Measurements from ENCODE around the gene GPR50.
A peak's percentile ranks its signal among the peaks of the same experiment; 100 is the strongest.

The GPR50 gene

DNA sequence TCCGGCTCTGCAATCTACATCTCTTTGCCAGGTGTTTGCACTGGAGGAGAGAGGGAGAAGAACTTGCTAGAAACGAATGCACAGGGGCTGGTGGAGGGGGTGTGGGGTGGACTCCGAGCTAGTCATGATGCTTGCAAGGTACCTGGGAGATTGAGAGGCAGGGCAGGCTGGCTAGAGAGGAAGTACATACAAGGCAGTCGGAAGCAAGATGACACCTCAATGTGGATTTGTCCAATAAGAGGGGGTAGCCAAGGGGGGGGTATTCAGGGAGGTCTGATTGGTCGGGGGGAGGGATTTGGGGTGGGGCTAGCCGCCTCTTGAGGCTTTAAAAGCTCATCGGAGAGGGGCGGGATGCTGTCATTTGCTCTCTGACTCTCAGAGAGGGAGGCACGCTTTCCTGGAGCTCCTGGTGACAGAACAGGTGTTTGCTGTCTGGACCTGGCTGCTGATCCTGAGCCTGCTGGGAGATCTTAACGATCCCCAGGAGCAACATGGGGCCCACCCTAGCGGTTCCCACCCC lies at the start of gene GPR50:
GPR50 (plus strand) TSS at position 354 of the 520 bp plus-strand sequence; CDS start at position 492, 138 bp downstream.
- no peak for DNase-seq (ENCODE audit: low spot score)

DNA sequence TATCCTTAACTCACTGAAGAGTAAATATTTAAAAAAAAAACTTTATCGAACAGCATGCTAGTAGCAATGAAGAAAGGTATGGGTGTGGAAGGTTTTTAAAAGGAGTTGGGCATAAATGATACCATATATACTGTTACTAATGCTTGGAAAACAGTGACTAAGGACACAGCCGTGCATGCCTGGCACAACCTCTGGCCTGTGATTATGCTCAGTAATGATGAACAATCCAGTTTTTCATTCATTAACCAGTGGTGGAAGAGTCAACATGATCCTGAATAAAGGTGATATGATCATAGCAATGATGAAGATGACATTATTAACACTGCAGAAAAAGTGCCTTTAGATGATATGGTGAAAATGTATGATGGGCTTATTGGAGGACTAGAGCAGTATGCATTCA lies 43.9 kb upstream of the GPR50 start:
- no peak for DNase-seq (ENCODE audit: low spot score)

DNA sequence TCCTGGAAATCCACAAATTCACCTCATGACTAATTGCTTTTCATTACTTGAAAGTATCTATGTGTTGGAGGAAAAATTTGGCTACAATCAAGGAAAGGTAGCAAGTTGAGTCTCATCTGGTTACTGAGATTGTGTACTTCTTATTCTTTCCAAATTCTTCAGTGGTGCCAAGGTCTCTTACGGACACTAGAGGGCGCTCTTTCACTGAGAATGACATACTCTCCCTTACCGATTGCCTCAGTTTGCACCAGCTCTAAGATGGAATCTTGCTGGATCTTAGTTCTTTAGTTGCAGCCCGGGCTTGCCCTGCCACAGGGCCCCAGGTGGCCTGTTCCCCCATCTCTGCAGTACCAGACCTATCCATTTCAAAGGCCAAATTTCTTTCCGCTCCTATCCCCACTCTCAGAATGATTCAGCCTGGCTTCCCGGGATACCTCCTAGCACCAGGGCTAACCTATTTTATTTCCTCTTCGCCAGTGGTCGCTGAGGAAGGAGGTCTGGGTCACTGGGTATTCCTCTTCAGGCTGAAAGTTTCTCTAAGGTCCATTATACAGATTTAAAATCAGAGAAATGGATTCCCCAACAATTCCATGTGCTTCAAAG lies 24.6 kb upstream of the GPR50 start:
- DNase-seq (ENCODE audit: low spot score), result peak; percentile 38

DNA sequence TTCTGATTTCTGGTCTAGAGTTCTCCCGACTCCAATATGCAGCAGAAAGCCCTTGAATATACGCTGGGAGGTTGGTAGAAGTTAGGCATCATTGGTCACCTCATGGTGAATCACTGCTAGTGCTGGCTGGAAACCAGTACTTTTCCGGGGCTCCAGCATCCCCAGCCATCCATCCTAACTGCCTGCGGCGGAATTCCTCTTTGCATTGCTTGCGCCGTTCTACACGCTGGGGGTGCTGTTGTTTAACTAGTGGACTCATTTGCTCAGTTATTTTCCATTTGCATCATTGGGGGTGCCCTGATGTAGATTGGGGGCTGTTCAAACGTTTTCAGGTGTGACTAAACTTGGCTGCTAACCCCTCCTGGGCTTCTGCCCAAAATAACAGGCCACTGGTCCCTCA lies 23.3 kb upstream of the GPR50 start:
- DNase-seq (ENCODE audit: low spot score), result no peak

DNA sequence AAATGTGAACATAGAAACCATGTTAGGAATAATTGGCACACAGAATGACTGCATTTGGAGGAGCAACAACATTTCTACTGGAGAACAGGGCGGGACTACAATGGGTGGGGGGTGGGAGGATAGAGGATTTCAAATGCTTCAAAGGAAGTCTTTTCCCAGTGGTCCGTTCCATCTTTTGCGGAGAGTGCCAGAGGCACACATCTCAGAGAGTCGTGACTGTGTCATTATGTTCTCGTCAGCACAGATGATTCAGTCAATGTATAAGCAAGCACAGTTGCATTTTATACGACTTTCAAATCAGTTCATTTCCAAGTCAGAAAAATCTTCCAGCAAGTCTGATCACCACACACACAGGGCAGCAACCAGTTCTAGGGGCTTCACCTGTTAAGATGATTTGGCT lies 22.7 kb upstream of the GPR50 start:
- DNase-seq (ENCODE audit: low spot score), result no peak

DNA sequence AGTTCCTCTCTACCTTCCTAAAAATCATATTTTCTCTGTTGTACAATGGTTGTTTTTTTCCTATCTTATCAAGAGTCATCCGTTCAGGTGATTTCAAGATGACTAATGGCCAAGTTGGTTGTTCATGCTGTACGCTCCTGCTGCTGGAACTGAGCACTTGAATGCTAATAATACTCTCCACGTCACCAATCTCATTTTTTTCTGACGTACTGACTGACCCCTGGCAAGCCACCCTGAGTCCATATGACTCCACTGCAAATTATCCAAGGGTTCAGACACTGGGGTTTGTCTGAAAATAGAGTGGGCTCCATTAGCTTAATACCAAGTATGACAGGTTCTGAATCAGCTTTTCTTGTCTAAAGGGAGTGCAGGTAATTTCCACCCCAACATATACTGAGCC lies 21.1 kb upstream of the GPR50 start:
- DNase-seq (ENCODE audit: low spot score), result no peak

DNA sequence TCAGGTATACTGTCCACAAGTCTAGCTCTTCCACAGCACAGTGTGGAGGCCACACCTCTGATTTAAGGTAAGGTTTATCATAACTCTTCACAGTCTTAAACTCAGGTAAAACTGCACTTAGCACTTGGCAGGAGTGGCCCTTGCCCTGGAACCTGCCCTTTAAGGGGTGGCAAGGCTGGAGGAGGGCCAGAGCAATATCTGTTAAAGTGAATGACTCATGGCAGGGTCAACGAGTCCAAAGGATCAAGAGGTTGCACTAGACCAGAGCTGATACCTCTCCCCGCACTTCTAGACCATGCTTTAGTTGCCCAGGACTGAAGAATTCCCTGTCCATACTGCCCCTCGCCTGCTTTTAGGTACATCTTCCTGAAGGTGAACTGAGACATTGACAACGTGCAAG lies 14.7 kb upstream of the GPR50 start:
- DNase-seq (ENCODE audit: low spot score), result no peak

DNA sequence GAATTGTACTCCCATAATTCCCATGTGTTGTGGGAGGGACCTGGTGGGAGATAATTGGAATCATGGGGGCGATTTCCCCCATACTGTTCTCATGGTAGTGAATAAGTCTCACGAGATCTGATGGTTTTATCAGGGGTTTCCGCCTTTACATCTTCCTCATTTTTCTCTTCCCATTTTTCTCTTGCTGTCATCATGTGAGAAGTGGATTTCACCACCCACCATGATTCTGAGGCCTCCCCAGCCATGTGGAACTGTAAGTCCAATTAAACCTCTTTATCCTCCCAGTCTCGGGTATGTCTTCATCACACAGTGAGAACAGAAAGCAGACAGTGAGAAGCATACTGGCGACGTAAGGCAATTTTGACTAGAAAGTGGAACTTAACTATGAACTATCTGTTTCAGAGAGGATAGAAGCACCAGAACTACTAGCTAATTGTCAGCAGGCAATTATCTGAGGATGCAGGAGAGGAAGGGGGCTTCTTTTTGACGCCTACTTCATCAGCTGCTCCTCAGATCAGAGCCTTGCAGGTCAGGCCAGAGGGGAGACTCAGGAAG lies 8.5 kb upstream of the GPR50 start:
- no peak for DNase-seq (ENCODE audit: low spot score)

DNA sequence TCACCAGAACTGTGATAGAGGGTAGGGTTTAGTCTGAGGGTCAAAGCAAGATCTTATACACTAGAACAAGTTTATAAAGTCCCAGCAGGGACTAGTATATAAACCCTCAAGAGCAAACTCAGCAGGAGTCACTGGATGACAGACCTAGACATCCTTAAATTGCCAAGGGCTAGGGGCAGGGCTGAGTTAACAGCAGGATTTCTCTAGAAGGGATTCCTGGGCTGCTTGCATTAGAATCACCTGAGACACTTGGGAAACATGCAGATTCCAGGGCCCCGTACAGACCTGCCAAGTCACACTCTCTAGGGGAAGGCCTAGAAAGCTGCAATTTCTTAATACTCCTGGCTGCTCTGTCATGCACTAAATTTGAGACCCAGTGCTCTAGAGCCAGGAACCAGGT lies 6.6 kb upstream of the GPR50 start:
- DNase-seq (ENCODE audit: low spot score), result no peak

DNA sequence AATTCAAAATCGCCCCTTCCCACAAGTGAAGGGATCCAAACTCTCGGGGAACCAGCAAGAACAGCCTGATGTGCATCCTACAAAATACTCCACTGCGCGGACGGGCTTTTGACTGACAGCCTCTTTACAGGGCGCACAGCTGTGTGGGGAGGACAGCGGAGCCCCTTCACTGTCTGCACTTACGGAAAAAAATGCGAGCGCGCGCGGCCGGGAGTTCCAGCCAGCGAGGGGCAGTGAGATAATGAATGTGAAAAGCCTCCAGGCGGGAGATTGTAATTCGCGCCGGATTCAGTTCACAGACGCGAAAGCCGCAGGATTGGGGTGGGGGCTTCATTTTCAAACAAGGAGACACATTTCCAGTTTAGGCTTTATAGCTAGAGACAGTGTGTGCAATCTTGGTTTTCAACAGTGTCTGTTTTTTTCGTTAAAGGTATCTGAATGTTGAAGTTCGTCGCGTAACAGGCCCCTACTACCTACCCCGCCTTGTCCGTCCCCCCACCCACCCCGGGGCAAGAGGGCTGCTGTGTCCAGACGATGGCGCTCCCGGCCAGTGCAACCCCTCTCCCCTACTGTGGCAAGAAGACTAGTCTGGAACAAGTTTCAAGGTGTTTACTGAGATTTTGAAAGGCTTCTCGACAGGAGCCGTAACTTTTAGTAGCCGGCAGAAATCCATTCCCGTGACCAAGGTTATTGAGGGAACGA lies 1.7 kb upstream of the GPR50 start:
- DNase-seq (ENCODE audit: low spot score), result no peak

DNA sequence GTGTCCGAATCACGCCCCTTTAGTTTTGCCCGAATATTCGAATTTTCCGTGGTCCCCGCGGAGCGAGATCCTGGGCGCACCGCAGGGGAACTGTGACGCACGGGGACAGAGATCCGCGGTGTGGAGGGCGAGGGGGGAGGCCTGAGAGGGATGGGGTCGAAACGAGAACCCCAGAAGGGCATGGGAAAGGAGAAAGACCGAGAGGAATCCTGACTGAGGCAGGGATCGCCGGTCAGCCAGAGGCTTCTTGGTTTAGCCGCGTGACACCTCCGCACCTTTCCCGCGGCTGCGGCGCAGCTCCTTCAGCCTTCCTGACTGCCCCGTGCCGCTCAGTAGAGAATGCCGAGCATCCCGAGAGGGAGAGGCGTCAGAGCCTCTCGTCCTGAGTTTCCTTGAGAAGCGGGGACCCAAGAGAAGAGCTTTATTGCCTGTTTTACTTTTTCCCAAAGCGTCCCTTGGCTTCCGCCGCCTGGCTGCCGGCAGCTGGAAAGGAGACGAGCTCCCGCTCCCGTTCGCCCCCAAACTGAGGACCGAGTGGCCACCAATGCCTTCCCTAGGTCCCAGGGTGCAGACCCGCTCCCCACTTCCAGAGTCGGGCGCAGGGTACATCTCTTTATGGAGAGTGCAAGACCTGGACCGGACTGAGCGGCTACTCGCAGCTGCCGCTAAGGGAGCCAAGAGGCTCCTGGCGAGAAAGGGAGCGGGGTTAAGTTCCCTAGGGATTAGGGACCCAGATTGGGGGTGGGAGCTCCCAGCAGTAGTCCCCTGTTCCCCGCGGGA lies 911 bp upstream of the GPR50 start:
- DNase-seq (ENCODE audit: low spot score), result no peak

DNA sequence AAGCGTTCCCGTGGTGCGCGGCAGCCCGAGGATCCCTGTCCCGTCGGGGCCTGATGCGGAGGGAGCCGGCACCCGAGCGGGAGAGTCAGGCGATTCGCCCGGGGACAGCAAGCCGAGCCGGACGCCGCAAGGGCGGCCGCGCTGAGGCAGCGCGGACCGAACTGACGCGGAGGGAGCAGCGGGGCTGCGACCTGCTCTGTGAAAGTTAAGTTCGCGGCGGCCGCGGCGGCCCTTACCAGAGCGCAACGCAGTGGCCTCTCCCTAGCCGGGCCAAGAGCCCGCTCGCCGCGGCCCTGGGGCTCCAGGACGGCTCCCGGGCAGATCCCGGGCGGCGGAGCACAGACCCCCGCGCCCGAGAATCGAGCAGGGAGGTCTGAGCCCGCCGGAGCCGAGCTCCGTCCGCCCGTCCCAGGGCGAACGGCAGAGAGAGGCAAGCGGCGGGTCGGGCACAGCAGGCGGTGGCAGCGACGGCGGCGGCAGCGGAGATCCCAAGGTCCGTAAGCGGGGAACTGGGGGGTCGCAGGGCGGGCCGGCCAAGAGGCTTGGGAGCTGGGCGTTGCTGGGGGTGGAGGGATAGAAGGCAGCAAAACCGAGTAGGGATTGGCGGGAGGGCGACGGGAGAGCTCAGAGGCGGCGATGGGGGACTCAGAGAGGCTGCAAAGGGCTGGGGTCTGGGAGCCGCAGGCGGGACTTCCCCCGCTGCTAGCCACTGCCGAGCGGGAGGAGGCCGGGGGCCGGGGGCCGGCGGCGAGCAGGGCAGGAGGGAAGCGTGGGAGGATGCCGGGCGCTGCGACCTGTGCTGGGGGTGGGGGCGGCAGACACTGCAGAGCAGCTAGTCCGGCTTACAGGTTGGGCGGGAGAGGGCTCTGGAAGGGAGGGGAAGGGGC lies 1.0 kb downstream of the GPR50 start:
- no peak for DNase-seq (ENCODE audit: low spot score)

DNA sequence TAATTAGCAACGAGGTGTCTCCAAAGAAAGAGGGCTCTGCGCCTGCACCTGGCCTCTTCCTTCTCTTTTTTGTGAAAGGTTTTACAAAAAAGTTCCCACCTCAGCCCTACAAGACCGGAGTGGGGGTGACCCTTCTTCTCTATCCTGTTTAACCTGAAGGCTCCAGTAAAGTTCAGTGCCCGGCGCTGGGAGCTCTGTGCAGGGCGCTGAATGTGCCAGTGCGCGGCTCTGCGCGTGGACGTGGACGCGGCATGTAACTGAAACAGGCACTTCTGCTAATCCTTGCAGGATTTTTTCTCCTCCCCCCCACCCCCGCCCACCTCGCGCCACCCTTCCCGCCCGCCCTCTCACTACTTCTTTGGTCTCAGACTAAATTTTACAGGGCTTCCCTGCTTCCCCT lies 2.4 kb downstream of the GPR50 start:
- no peak for DNase-seq (ENCODE audit: low spot score)

DNA sequence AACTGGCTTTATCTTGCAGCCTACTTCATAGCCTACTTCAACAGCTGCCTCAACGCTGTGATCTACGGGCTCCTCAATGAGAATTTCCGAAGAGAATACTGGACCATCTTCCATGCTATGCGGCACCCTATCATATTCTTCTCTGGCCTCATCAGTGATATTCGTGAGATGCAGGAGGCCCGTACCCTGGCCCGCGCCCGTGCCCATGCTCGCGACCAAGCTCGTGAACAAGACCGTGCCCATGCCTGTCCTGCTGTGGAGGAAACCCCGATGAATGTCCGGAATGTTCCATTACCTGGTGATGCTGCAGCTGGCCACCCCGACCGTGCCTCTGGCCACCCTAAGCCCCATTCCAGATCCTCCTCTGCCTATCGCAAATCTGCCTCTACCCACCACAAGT lies 4.0 kb downstream of the GPR50 start:
- no peak for DNase-seq (ENCODE audit: low spot score)

DNA sequence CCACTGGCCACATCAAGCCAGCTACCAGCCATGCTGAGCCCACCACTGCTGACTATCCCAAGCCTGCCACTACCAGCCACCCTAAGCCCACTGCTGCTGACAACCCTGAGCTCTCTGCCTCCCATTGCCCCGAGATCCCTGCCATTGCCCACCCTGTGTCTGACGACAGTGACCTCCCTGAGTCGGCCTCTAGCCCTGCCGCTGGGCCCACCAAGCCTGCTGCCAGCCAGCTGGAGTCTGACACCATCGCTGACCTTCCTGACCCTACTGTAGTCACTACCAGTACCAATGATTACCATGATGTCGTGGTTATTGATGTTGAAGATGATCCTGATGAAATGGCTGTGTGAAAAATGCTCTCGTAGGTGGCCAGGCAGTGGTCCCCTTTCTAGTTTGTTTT lies 4.7 kb downstream of the GPR50 start:
- no peak for DNase-seq (ENCODE audit: low spot score)

DNA sequence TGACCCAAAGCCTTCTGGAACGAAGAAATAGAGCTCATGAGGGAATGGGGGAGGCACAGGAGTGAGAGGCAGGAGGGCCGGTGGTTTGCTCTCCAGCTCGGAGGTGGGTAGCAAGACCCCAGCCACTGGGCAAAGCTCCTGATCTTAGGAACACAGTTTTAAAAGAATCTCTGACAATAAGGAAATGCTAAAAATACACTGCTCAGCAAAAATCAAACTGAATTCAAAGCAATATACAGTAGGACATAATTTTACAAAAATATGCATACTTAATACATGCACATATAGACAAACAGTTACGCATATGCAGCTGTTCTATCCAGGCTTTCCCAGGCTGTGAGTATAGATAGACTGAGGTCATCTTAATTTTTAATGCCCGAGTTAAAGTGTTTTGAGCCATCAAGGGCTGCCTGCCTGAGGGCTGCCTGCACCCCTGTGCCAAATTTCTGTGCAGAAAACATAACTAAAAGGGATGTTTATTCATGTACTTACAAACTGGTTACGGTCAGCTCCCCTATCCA lies 6.9 kb downstream of the GPR50 start:
- DNase-seq (ENCODE audit: low spot score), result no peak

DNA sequence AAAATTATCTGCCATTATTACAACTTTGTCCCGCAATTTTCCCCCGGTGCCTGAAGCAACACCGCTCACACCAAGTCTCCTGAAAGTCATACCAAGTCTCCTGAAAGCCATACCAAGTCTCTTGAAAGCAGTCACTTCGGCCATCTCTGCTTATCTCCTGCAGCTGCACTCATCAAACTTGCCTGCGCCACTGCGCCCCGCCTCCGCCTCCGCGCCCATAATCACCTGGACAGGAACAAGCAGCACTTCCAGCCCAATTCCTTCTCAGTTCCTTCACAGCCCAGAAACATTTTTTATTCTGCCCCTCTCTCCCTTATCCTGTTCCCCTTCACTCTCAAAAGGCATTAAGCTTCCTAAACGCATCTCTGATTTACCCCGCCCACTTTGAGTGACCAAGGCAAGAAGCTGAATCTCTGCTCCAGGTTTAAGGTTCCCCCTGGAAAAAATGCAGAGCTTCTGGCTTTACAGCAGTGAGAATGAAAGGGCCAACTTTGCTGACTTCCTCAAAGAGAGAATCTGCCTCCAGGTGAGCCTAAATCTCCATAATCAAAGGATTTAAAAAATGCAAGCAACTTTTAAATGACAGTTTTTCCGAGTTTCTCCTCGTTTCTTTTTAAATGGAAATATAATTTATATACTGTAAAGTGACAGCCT lies 7.7 kb downstream of the GPR50 start:
- no peak for DNase-seq (ENCODE audit: low spot score)

DNA sequence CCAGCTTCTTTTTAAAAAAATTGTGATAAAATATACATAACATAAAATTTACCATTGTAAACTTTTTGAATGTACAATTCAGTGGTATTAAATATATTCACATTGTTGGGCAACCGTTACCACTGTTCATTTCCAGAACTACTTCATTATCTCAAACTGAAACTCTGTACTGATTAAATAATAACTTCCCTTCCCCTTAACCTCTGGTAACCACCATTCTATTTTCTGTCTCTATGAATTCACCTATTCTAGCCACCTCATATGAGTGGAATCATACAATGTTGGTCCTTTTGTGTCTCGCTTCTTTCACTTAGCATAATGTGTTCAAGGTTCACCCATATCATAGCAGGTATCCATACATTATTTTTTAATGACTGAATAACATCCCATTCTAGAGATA lies 8.3 kb downstream of the GPR50 start:
- no peak for DNase-seq (ENCODE audit: low spot score)

DNA sequence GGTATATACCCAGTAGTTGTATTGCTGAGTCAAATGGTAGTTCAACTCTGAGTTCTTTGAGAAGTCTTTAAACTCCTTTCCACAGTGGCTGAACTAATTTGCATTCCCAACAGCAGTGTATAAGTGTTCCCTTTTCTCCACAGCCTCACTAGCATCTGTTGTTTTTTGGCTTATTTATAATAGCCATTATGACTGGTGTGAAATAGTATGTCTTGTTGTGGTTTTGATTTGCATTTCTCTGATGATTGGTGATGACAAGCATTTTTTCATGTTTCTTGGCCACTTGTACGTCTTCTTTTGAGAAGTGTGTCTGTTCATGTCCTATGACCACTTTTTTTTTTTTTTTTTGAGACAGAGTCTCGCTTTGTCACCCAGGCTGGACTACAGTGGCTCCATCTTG lies 30.5 kb downstream of the GPR50 start:
- DNase-seq (ENCODE audit: low spot score), result no peak

DNA sequence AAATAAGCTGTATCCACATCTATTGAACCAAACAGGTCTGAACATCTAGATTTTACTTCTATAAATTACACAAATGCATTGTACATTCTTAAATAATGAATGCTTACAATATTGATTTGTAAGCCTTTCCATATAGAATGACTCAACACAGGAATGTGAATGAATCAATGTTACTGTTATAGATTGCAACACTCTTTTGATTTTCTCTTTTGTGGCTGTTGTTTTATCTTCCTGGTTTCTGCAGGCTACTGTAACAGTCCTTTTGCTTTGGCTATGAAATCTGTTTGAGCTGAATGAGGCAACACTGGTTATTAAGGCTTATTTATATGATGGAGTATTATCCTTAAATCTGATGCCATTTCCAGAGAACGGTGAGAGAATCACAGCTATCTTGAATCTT lies 49.5 kb downstream of the GPR50 start:
- no peak for DNase-seq (ENCODE audit: low spot score)

DNA sequence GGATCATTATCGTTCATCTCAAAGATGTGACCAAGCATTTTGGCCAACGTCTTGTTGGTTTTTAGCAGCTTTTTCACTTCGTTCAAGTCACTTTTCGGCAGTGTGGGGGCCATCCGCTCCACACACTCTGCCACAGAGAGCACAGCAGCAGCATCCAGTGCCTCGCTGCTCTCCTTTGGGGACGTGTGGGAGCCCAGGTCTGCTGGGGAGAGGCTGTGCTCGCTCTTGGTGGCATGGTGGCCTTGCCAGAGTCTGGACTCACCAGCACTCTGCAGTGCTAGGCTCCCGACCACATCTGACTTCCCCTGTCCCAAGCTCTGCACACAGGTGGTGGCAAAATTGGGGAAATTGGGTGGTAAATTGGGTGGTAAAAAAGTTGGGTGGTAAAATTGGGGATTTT lies 50.6 kb downstream of the GPR50 start:
- no peak for DNase-seq (ENCODE audit: low spot score)

All from globus pallidus (tissue), 1 donor.